ENCODE data around the gene RPL18A. TPM values are rescaled to one million over a fixed set of nuclear protein-coding genes. Genes with fewer than 3 reads are reported as not detected.

Gene RPL18A
- total RNA-seq (1,282 TPM), polyA plus RNA-seq (ENCODE audit: insufficient read depth, low read depth, low replicate concordance) (1,707 TPM)
- long read RNA-seq, donor 1, transcript RPL18A-207 (2 exons, 907 nt): minor isoform, 13 of 166 reads
- long read RNA-seq, donor 1, transcript RPL18A-203 (4 exons, 1,084 nt): minor isoform, 14 of 166 reads
- long read RNA-seq, donor 1, transcript RPL18A-201 (5 exons, 665 nt): major isoform, 81 of 166 reads
- long read RNA-seq, donor 1, partial matches to known transcripts: 54 of 166 reads
- long read RNA-seq, donor 1, other reads (novel, unspliced or antisense): 0 of 166 reads
- long read RNA-seq, donor 2, transcript RPL18A-201 (5 exons, 665 nt): major isoform, 91 of 150 reads
- long read RNA-seq, donor 2, transcript RPL18A-207 (2 exons, 907 nt): minor isoform, 9 of 150 reads
- long read RNA-seq, donor 2, transcript RPL18A-203 (4 exons, 1,084 nt): minor isoform, 10 of 150 reads
- long read RNA-seq, donor 2, partial matches to known transcripts: 38 of 150 reads
- long read RNA-seq, donor 2, other reads (novel, unspliced or antisense): 0 of 150 reads
- long read RNA-seq, donor 3, transcript RPL18A-207 (2 exons, 907 nt): minor isoform, 16 of 199 reads
- long read RNA-seq, donor 3, transcript RPL18A-201 (5 exons, 665 nt): major isoform, 119 of 199 reads
- long read RNA-seq, donor 3, partial matches to known transcripts: 59 of 199 reads
- long read RNA-seq, donor 3, other reads (novel, unspliced or antisense): 0 of 199 reads
- long read RNA-seq, donor 4, transcript RPL18A-203 (4 exons, 1,084 nt): minor isoform, 13 of 99 reads
- long read RNA-seq, donor 4, transcript RPL18A-201 (5 exons, 665 nt): major isoform, 71 of 99 reads
- long read RNA-seq, donor 4, partial matches to known transcripts: 10 of 99 reads
- long read RNA-seq, donor 4, other reads (novel, unspliced or antisense): 0 of 99 reads
- long read RNA-seq, donor 5, transcript RPL18A-201 (5 exons, 665 nt): major isoform, 6 of 8 reads
- long read RNA-seq, donor 5, partial matches to known transcripts: 0 of 8 reads
- long read RNA-seq, donor 5, other reads (novel, unspliced or antisense): 0 of 8 reads
- long read RNA-seq, donor 6, transcript RPL18A-201 (5 exons, 665 nt): major isoform, 419 of 656 reads
- long read RNA-seq, donor 6, transcript RPL18A-207 (2 exons, 907 nt): minor isoform, 26 of 656 reads
- long read RNA-seq, donor 6, transcript RPL18A-206 (2 exons, 954 nt): minor isoform, 10 of 656 reads
- long read RNA-seq, donor 6, transcript RPL18A-203 (4 exons, 1,084 nt): minor isoform, 43 of 656 reads
- long read RNA-seq, donor 6, partial matches to known transcripts: 158 of 656 reads
- long read RNA-seq, donor 6, other reads (novel, unspliced or antisense): 0 of 656 reads
- long read RNA-seq, donor 7, transcript RPL18A-203 (4 exons, 1,084 nt): minor isoform, 28 of 355 reads
- long read RNA-seq, donor 7, transcript RPL18A-201 (5 exons, 665 nt): major isoform, 311 of 355 reads
- long read RNA-seq, donor 7, partial matches to known transcripts: 11 of 355 reads
- long read RNA-seq, donor 7, other reads (novel, unspliced or antisense): 5 of 355 reads
- long read RNA-seq, donor 8, transcript RPL18A-201 (5 exons, 665 nt): major isoform, 169 of 256 reads
- long read RNA-seq, donor 8, transcript RPL18A-207 (2 exons, 907 nt): minor isoform, 18 of 256 reads
- long read RNA-seq, donor 8, transcript RPL18A-203 (4 exons, 1,084 nt): minor isoform, 18 of 256 reads
- long read RNA-seq, donor 8, transcript RPL18A-206 (2 exons, 954 nt): minor isoform, 5 of 256 reads
- long read RNA-seq, donor 8, partial matches to known transcripts: 46 of 256 reads
- long read RNA-seq, donor 8, other reads (novel, unspliced or antisense): 0 of 256 reads
- long read RNA-seq, donor 9, transcript RPL18A-201 (5 exons, 665 nt): major isoform, 94 of 135 reads
- long read RNA-seq, donor 9, transcript RPL18A-203 (4 exons, 1,084 nt): minor isoform, 6 of 135 reads
- long read RNA-seq, donor 9, partial matches to known transcripts: 29 of 135 reads
- long read RNA-seq, donor 9, other reads (novel, unspliced or antisense): 0 of 135 reads
- long read RNA-seq, donor 10, transcript RPL18A-203 (4 exons, 1,084 nt): minor isoform, 12 of 179 reads
- long read RNA-seq, donor 10, transcript RPL18A-201 (5 exons, 665 nt): major isoform, 98 of 179 reads
- long read RNA-seq, donor 10, transcript RPL18A-207 (2 exons, 907 nt): minor isoform, 10 of 179 reads
- long read RNA-seq, donor 10, partial matches to known transcripts: 57 of 179 reads
- long read RNA-seq, donor 10, other reads (novel, unspliced or antisense): 0 of 179 reads

DNA sequence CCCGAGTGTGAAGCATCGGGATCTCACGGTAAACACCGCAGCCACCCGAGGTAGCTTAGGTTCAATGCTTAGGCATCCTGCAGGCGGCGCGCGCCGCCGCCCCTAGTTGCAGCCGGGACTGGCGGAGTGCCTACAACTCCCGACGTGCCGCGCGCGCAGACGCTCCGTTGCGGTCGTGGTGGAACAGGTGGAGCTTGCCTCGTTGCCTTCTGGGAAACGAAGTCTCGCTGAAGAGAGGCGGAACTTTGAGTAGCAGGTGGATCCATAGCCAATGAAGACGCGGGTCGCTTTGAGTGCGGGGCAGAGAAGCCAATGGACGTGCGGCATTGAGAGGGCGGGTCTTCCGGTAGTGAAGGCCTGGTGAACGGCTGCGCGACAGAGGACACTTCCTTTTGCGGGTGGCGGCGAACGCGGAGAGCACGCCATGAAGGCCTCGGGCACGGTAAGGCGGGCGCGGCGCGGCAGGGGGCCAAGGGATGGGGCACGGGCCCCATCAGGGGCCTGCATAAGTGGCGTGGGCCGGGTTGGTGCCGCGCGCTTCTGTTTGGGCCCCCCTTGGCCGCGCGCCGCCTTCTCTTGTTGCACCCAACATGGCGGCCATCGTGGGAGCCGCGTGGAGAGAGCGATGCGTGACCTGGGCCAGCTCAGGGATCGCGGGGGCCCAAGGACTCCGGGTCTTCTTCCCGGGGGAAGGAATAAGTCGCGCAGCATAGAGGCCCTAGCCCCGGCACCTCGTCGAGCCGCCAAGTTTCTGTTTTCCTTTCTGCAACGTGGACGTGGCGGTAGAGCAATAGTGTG, at the start of gene RPL18A:
Gene RPL18A (plus strand): TSS at position 378 of the 798 bp plus-strand sequence. CDS start 47 bp downstream, at position 425.
- TF ChIP-seq, protein P1, sequence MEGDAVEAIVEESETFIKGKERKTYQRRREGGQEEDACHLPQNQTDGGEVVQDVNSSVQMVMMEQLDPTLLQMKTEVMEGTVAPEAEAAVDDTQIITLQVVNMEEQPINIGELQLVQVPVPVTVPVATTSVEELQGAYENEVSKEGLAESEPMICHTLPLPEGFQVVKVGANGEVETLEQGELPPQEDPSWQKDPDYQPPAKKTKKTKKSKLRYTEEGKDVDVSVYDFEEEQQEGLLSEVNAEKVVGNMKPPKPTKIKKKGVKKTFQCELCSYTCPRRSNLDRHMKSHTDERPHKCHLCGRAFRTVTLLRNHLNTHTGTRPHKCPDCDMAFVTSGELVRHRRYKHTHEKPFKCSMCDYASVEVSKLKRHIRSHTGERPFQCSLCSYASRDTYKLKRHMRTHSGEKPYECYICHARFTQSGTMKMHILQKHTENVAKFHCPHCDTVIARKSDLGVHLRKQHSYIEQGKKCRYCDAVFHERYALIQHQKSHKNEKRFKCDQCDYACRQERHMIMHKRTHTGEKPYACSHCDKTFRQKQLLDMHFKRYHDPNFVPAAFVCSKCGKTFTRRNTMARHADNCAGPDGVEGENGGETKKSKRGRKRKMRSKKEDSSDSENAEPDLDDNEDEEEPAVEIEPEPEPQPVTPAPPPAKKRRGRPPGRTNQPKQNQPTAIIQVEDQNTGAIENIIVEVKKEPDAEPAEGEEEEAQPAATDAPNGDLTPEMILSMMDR (IDR thresholded peaks at IDR 0.05; ENCODE audit: borderline replicate concordance, extremely low read depth, insufficient read depth): peak; percentile 68
- H3K36me3 ChIP-seq (ENCODE audit: control insufficient read depth in 2 of 3, insufficient read depth in 3 of 3, low read length in 3 of 3): peaks cover 0 to 26% (median 13%) of the 10 kb centered on the region in 3 donors
- no peaks in the 10 kb centered on the region for H3K9me3 ChIP-seq (ENCODE audit: control insufficient read depth in 2 of 3, insufficient read depth in 1 of 3, low read length in 3 of 3)
- intact Hi-C loops (cut with DNase I): no loop called here
- H3K27ac ChIP-seq (ENCODE audit: low read depth in 2 of 2, low read length in 2 of 2): peak within 1 kb of the TSS; percentile 75 to 88
- peaks cover 0 to 18% (median 0%) of the 10 kb centered on the region in 3 donors for H3K4me1 ChIP-seq (ENCODE audit: control insufficient read depth in 2 of 3, insufficient read depth in 2 of 3, low read depth in 1 of 3, low read length in 3 of 3)
- H3K27me3 ChIP-seq (ENCODE audit: control insufficient read depth, insufficient read depth, low read length): no peaks in the 10 kb centered on the region
- DNase-seq (peak; percentile 99 to 100 (median 99)), FAIRE-seq (peak; percentile 98)
- peak within 1 kb of the TSS; percentile 93 to 99 (median 98) for H3K4me3 ChIP-seq (ENCODE audit: low read length in 3 of 3)
- H3K9ac ChIP-seq (ENCODE audit: low read length in 3 of 3): peak within 1 kb of the TSS; percentile 85 to 98 (median 96)

- no peak overlapping the region for H3K4me3 ChIP-seq (ENCODE audit: low read length in 3 of 3)
- peaks cover 0 to 4% (median 0%) of the 10 kb centered on the region in 3 donors for H3K9me3 ChIP-seq (ENCODE audit: control insufficient read depth in 2 of 3, insufficient read depth in 1 of 3, low read length in 3 of 3)
- TF ChIP-seq, protein P1 (IDR thresholded peaks at IDR 0.05; ENCODE audit: borderline replicate concordance, extremely low read depth, insufficient read depth): no peak
- H3K36me3 ChIP-seq (ENCODE audit: control insufficient read depth in 2 of 3, insufficient read depth in 3 of 3, low read length in 3 of 3): no peaks in the 10 kb centered on the region
- H3K4me1 ChIP-seq (ENCODE audit: control insufficient read depth in 2 of 3, insufficient read depth in 2 of 3, low read depth in 1 of 3, low read length in 3 of 3): no peaks in the 10 kb centered on the region
- intact Hi-C loops (cut with DNase I): no loop called here
- FAIRE-seq: no peak
- no peak for DNase-seq
- H3K27ac ChIP-seq (ENCODE audit: low read depth in 2 of 2, low read length in 2 of 2): no peak overlapping the region
- no peak overlapping the region for H3K9ac ChIP-seq (ENCODE audit: low read length in 3 of 3)
- H3K27me3 ChIP-seq (ENCODE audit: control insufficient read depth, insufficient read depth, low read length): no peaks in the 10 kb centered on the region
Measured at GRCh38 chr19:17811103-17811502, 48.6 kb upstream of the RPL18A start.

Data from kidney (tissue), 22 donors.